Hepatocyte (in vitro differentiated cells): ENCODE data around the gene MSANTD1. TPM values are rescaled to one million over a fixed set of nuclear protein-coding genes. Genes with fewer than 3 reads are reported as not detected.

Source experiments
- DNase-seq: peaks from one replicate; pipeline ENCODE4 v3.0.0-alpha.2; 2016; ENCODE audit warnings: low spot score
- H2AFZ ChIP-seq: fragments of 200-600 bp; sonication (generic); 2 replicates; pipeline ENCODE4 v1.6.0; 2016; ENCODE audit warnings: antibody characterized with exemption, mild to moderate bottlenecking
- H3K27ac ChIP-seq: fragments of 200-600 bp; sonication (generic); 2 replicates; pipeline ENCODE4 v1.5.1; 2016; ENCODE audit warnings: mild to moderate bottlenecking
- H3K27me3 ChIP-seq: fragments of 200-600 bp; sonication (generic); 2 replicates; pipeline ENCODE4 v1.6.1; 2016
- H3K36me3 ChIP-seq: fragments of 200-600 bp; sonication (generic); replicated peaks from 2 replicates; pipeline ENCODE4 v1.5.1; 2016; ENCODE audit warnings: low read depth; ENCODE audit not compliant: insufficient read depth
- H3K4me1 ChIP-seq: fragments of 200-600 bp; sonication (generic); 2 replicates; pipeline ENCODE4 v1.5.1; 2016; ENCODE audit warnings: mild to moderate bottlenecking, moderate library complexity; ENCODE audit not compliant: insufficient read depth
- H3K4me2 ChIP-seq: fragments of 200-600 bp; sonication (generic); 2 replicates; pipeline ENCODE4 v1.6.0; 2016
- H3K4me3 ChIP-seq: fragments of 200-600 bp; sonication (generic); 2 replicates; pipeline ENCODE4 v1.5.1; 2016; ENCODE audit warnings: mild to moderate bottlenecking
- H3K79me2 ChIP-seq: fragments of 200-600 bp; sonication (generic); 2 replicates; pipeline ENCODE4 v1.6.0; 2017; ENCODE audit warnings: mild to moderate bottlenecking
- H3K9me2 ChIP-seq: fragments of 200-600 bp; sonication (generic); replicated peaks from 2 replicates; pipeline ENCODE4 v1.6.0; 2017; ENCODE audit warnings: mild to moderate bottlenecking; ENCODE audit not compliant: insufficient read depth
- H3K9me3 ChIP-seq: fragments of 200-600 bp; sonication (generic); 2 replicates; pipeline ENCODE4 v1.5.1; 2016; ENCODE audit warnings: low read depth, mild to moderate bottlenecking
- H4K20me1 ChIP-seq: fragments of 200-600 bp; sonication (generic); 2 replicates; pipeline ENCODE4 v1.6.0; 2016; ENCODE audit warnings: mild to moderate bottlenecking; ENCODE audit not compliant: insufficient read depth, poor library complexity, severe bottlenecking
- EZH2 ChIP-seq: fragments of 200-600 bp; sonication (generic); IDR thresholded peaks from 2 replicates; pipeline ENCODE4 v1.6.1; 2016; ENCODE audit warnings: antibody characterized with exemption, mild to moderate bottlenecking, borderline replicate concordance
- EZH2phosphoT487 ChIP-seq: fragments of 200-600 bp; sonication (generic); IDR thresholded peaks from one replicate; pipeline ENCODE4 v1.6.1; 2018; ENCODE audit warnings: antibody characterized with exemption, mild to moderate bottlenecking, low read depth, moderate library complexity; ENCODE audit not compliant: unreplicated experiment, severe bottlenecking
- WGBS: methylation state at CpG from one replicate; pipeline ENCODE4 v1.1.6; 2016; ENCODE audit warnings: low lambda C conversion rate; ENCODE audit errors: missing lambda C conversion rate; 5-methylcytosine and 5-hydroxymethylcytosine counted together
- polyA plus RNA-seq: library from polyadenylated mRNA; unstranded; fragments of >200 nt; fragmentation: Nextera tagmentation; extraction: Ambion mirVana; gene quantifications from 2 replicates; pipeline ENCODE4 v1.2.1, GENCODE V29; 2016
- total RNA-seq: library from RNA; depleted of rRNA; stranded (reverse); fragments of >200 nt; gene quantifications from 2 replicates; pipeline ENCODE4 v1.2.3, GENCODE V29; 2014
- TF ChIP-seq, protein P1 (sequence below): fragments of 200-600 bp; sonication (generic); IDR thresholded peaks from 2 replicates; pipeline ENCODE4 v1.5.1; 2016; ENCODE audit warnings: antibody characterized with exemption, mild to moderate bottlenecking; ENCODE audit not compliant: poor library complexity

The MSANTD1 gene
- total and polyA plus RNA-seq, 2 experiments from 2014 or later, result 0.51 to 0.57 TPM

DNA sequence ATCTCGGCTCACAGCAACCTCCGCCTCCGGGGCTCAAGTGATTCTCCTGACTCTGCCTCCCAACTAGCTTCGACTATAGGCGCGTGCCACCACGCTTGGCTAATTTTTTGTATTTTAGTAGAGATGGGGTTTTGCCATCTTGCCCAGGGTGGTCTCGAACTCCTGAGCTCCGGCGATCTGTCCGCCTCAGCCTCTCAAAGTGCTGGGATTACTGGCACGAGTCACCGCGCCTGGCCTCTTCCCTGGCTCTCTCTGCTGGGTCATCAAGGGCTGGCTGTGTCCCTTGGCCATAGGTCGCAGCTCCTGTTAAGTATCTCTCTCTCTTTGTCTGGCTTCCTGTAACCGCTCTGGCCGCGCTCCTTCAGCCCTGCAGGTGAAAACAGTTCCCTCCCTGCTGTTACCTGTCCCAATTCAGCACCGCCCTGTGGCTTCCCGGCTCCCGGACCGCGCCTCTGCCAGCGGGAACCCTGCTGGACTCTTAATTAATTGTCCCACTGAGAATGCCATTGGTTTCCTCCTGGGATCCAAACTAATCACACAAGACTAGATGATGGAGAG, 42.5 kb downstream of the MSANTD1 start:
- Histone ChIP-seq H3K4me1 (peaks cover 12% of the 10 kb centered on the region), H3K9me2 (no peaks in the 10 kb centered on the region), H3K36me3 (no peaks in the 10 kb centered on the region), H3K4me3 (peak overlapping the region; percentile 96), H3K9me3 (no peaks in the 10 kb centered on the region), H3K4me2 (peak overlapping the region; percentile 99), H3K27ac (peak overlapping the region; percentile 95), H3K79me2 (peaks cover 31% of the 10 kb centered on the region), H3K27me3 (no peaks in the 10 kb centered on the region), H4K20me1 (no peaks in the 10 kb centered on the region), H2AFZ (peak overlapping the region; percentile 97)
- no peak for TF ChIP-seq EZH2phosphoT487
- TF ChIP-seq, protein P1, sequence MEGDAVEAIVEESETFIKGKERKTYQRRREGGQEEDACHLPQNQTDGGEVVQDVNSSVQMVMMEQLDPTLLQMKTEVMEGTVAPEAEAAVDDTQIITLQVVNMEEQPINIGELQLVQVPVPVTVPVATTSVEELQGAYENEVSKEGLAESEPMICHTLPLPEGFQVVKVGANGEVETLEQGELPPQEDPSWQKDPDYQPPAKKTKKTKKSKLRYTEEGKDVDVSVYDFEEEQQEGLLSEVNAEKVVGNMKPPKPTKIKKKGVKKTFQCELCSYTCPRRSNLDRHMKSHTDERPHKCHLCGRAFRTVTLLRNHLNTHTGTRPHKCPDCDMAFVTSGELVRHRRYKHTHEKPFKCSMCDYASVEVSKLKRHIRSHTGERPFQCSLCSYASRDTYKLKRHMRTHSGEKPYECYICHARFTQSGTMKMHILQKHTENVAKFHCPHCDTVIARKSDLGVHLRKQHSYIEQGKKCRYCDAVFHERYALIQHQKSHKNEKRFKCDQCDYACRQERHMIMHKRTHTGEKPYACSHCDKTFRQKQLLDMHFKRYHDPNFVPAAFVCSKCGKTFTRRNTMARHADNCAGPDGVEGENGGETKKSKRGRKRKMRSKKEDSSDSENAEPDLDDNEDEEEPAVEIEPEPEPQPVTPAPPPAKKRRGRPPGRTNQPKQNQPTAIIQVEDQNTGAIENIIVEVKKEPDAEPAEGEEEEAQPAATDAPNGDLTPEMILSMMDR, result no peak
- TF ChIP-seq EZH2, result no peak
- DNase-seq, result peak; percentile 40
- WGBS, result 38% methylated on average over 24 of the region's 24 CpGs

DNA sequence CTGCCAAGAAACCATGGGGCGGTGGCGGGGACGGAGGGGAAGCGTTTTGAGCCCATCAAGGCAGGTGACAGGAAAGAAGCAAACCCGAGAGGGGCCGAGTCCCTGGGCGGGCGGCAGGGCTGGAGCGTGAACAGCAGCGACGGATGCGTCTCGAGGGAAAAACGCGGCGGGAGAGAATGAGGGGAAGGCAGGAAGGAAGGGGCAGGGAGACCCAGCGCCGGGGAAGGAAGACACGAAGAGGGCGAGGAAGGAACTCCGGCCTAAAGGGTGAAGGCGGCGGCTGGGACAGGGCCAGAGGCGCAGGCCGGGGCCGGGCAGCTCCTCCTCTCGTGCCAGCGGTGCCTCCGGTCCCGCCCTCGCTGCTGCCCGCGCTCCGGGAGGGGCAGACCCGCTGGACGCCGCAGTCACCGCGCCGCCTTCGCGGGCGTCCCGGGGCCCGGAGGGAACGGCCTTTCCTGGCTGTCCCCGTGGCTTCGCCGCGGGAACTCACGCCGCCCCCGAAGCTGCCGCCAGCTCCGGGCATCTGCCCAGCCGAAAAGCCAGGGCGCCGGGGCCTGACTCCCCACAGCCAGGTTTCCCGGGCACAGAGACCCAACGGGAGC, 43.1 kb downstream of the MSANTD1 start:
- peaks cover 12% of the 10 kb centered on the region for H3K4me1 ChIP-seq
- H3K4me3 ChIP-seq, result peak overlapping the region; percentile 96
- H4K20me1 ChIP-seq, result no peaks in the 10 kb centered on the region
- no peaks in the 10 kb centered on the region for H3K9me2 ChIP-seq
- no peaks in the 10 kb centered on the region for H3K9me3 ChIP-seq
- no peaks in the 10 kb centered on the region for H3K36me3 ChIP-seq
- peak overlapping the region; percentile 99 for H3K4me2 ChIP-seq
- H2AFZ ChIP-seq, result peak overlapping the region; percentile 97
- no peaks in the 10 kb centered on the region for H3K27me3 ChIP-seq
- H3K27ac ChIP-seq, result peak overlapping the region; percentile 95
- WGBS, result under 1% methylated on average over 54 of the region's 60 CpGs
- peak; percentile 80 for DNase-seq
- peaks cover 37% of the 10 kb centered on the region for H3K79me2 ChIP-seq
- TF ChIP-seq EZH2phosphoT487, result no peak
- no peak for TF ChIP-seq EZH2
- TF ChIP-seq, protein P1, result no peak

DNA sequence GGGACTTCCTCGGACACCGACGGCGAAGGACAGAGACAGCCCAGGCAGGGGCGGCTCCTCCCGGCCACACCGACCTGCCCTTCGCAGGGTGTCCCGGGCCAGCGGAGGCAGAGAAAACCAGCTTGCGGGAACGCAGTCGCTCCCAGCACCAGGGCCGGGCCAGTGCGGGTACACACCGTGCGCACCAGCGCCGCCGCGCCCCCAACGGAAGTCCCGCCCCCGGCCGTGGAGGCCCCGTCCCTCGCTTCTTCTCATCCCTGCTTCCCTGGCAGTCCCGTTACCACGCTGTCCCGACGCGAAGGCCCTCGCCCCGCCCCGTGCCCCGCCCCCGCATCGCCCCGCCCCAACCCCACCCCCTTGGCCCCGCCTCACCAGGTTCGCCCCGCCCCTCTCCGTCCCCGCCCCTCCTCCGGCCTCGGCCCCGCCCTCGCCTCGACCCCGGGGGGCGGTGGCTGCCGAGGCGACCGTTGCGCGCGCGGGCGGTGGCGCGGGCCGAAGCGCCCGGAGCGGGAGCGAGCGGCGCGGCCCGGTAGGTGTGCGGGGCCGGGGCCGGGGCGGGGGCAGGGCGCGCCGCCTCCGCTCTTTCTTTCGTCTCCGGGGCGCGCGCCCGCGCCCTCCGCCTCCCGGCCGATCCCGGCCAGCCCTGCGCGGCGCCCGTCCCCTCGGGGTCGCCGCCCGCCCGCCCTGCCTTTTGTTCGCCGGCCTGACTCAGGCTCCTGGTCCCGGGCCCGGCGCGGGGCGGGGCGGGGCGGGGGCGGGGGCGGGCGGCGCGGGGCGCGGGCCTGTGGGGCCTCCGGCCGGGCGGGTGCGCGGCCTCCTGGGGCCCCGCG, 43.8 kb downstream of the MSANTD1 start, which contains the start of gene RGS12:
TSS of gene RGS12 (plus strand) at position 451 of the 830 bp plus-strand sequence. CDS start 23,150 bp downstream, outside the sequence.
- no peak for TF ChIP-seq EZH2phosphoT487
- TF ChIP-seq EZH2, result no peak
- TF ChIP-seq, protein P1, result no peak
- H3K27ac ChIP-seq, result peak within 1 kb of the TSS; percentile 95
- H3K4me2 ChIP-seq, result peak within 1 kb of the TSS; percentile 99
- H3K79me2 ChIP-seq, result peaks cover 44% of the 10 kb centered on the region
- peak within 1 kb of the TSS; percentile 97 for H2AFZ ChIP-seq
- H3K27me3 ChIP-seq, result no peaks in the 10 kb centered on the region
- peak within 1 kb of the TSS; percentile 96 for H3K4me3 ChIP-seq
- peaks cover 12% of the 10 kb centered on the region for H3K4me1 ChIP-seq
- H3K9me3 ChIP-seq, result no peaks in the 10 kb centered on the region
- H3K9me2 ChIP-seq, result no peaks in the 10 kb centered on the region
- WGBS, result 0% methylated on average over 43 of the region's 121 CpGs
- no peaks in the 10 kb centered on the region for H3K36me3 ChIP-seq
- no peaks in the 10 kb centered on the region for H4K20me1 ChIP-seq
- DNase-seq, result peak; percentile 97
